NB4 (cell line): ENCODE measurements around the gene SGTA.

ENCODE experiments used
- DNase-seq: peaks from one replicate; pipeline ENCODE4 v3.0.0; 2010; ENCODE audit warnings: low read depth
- H3K4me3 ChIP-seq: one replicate; pipeline ENCODE4 v1.5.1; 2011; ENCODE audit warnings: mild to moderate bottlenecking, low read depth, low read length, moderate library complexity
- MAX ChIP-seq: IDR thresholded peaks from 2 replicates; pipeline ENCODE4 v1.6.1; 2011; ENCODE audit warnings: low read depth, low read length
- MYC ChIP-seq: IDR thresholded peaks from 2 replicates; pipeline ENCODE4 v1.6.1; 2011; ENCODE audit warnings: low read depth, low read length
- POLR2A ChIP-seq: IDR thresholded peaks from 2 replicates; pipeline ENCODE4 v1.6.1; 2011; ENCODE audit warnings: mild to moderate bottlenecking; ENCODE audit not compliant: insufficient read length; ENCODE audit errors: extremely low read depth
- TF ChIP-seq, protein P1 (sequence below): IDR thresholded peaks from one replicate; pipeline ENCODE4 v1.5.1; 2012; ENCODE audit warnings: low read depth, low read length

SGTA gene

DNA sequence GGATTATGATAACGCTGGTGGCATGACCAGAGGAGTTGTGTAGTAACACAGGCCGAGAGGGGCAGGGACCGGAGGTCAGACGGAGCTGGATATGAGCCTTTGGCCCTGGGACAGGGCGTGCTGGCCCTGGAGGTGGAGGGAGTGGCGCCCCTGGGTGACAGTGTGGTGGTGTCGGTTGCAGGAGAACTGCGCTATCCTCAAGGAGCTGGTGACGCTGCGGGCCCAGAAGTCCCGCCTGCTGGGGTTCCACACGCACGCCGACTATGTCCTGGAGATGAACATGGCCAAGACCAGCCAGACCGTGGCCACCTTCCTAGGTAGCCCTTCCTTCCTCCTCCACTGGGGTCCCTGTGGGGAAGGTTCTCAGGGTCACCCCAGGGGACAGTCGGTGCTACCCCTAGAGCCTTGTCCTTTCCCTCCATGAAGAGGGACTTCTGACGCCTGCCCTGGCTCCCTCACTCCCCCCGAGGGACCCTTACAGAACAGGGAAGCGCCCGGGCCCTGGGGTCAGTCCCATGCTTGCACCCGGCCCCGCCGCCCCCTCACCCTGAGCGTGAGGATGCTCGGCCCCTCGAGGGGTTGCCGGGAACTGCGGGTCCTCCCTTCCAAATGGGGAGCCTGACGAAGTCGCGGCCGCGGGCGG lies 23.8 kb upstream of the SGTA start:
- DNase-seq: no peak
- no peak for TF ChIP-seq POLR2A
- TF ChIP-seq, protein P1, sequence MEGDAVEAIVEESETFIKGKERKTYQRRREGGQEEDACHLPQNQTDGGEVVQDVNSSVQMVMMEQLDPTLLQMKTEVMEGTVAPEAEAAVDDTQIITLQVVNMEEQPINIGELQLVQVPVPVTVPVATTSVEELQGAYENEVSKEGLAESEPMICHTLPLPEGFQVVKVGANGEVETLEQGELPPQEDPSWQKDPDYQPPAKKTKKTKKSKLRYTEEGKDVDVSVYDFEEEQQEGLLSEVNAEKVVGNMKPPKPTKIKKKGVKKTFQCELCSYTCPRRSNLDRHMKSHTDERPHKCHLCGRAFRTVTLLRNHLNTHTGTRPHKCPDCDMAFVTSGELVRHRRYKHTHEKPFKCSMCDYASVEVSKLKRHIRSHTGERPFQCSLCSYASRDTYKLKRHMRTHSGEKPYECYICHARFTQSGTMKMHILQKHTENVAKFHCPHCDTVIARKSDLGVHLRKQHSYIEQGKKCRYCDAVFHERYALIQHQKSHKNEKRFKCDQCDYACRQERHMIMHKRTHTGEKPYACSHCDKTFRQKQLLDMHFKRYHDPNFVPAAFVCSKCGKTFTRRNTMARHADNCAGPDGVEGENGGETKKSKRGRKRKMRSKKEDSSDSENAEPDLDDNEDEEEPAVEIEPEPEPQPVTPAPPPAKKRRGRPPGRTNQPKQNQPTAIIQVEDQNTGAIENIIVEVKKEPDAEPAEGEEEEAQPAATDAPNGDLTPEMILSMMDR: no peak
- no peak for TF ChIP-seq MYC
- TF ChIP-seq MAX: no peak
- no peak overlapping the region for H3K4me3 ChIP-seq

DNA sequence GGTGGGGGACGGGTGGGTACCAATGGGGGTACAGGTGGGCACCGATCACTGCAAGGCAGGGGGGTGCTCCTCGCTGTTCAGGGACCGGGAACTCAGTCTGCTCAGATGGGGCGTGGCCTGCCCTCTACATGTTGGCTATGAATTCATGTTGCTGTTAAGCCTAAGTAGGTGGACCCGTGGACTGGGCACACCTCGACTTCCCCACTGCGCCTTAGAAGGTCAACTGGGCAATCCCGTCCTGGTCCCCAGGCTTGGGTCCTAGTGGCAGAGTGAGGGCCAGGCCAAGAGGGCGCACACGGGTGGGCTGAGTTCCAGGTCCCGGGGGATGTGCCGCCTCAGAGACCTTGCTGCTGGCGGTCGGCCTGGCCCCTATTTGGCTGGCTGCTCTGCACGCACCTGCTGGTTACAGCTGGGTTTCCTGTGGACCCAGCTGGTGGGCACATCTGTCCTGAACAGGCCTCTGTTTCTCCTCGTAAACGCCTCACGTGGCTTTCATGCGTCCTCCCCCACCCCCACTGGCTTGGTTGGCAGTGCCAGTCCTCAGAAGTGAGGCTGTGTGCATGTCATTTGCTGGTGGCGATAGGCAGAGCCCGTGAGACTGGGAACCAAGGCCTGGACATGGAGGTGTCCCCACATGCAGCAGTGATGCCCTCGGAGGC lies 23.0 kb upstream of the SGTA start:
- no peak for DNase-seq
- TF ChIP-seq MYC (no peak), POLR2A (no peak), MAX (no peak)
- TF ChIP-seq, protein P1: no peak

DNA sequence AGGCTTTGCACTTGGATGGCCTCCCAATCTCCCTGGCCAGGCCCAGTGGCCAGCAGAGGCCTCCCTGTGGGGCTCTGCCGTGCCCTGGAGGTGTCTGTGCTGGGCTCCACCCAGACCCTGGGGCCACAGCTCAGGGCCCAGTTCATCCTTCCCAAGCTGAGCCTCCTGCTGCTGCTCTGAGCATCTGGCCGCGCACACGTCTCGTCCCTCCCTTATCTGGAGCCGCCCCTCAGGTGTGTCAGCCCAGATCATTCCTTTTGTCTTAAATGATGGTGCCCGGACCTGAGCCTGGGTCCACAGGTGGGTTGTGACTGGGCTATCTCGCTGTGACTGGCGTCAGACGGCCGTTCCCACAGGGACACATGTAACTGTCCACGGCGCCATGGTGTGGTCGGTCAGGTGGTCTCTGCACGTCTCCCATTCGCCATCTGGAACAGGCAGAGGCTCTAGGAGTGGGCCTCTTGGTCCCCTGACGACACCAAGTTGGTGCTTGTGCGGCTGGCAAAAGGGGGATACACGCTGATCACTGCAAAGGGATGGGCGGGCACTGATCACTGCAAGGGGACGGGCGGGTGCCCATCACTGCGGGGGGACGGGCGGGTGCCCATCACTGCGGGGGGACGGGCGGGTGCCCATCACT lies 22.3 kb upstream of the SGTA start:
- no peak for DNase-seq
- TF ChIP-seq POLR2A (no peak), MYC (no peak), MAX (no peak)
- TF ChIP-seq, protein P1: no peak
- H3K4me3 ChIP-seq: no peak overlapping the region

More for the DNA sequence above, 23.0 kb upstream of the SGTA start:
- no peak overlapping the region for H3K4me3 ChIP-seq

GRCh38 chr19:2804156-2805004 lies 21.3 kb upstream of the SGTA start:
- no peak for TF ChIP-seq POLR2A
- TF ChIP-seq, protein P1: no peak
- H3K4me3 ChIP-seq: no peak overlapping the region
- DNase-seq: no peak

DNA sequence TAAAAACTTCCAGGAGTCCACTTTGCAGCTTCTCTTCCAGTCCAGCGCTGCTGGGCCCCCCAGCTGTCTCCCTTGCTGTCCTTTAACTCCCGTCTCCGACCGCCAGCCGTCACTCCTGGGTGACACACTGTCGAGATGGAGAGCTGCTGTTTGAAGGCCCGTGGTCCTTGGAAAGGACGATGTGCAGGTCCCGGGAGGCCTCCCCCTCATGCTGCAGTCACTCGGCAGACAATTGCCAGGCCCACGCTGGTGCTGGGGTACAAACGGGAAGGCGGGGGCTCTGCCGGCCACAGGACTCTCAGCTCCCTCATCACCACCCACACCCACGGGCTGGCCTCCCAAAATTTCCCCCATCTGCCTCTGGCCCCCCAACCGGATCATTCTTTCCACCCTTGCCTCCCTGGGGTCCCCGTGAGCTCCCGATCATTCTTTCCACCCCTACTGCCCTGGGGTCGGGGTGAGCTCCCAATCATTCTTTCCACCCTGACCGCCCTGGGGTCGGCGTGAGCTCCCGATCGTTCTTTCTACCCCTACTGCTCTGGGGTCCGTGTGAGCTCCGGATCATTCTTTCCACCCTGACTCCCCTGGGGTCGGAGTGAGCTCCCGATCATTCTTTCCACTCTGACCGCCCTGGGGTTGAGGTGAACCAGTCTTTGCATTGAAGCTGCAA lies 20.5 kb upstream of the SGTA start:
- no peak for DNase-seq
- no peak overlapping the region for H3K4me3 ChIP-seq
- TF ChIP-seq MAX (no peak), POLR2A (no peak), MYC (no peak)
- TF ChIP-seq, protein P1: no peak
